CD4-positive, alpha-beta T cell (primary cell): ENCODE data around the gene PSMD12. TPM values are rescaled to one million over a fixed set of nuclear protein-coding genes. Genes with fewer than 3 reads are reported as not detected.

Experiments used
- ATAC-seq: fragments of 200-7000 bp; cut with Tn5 transposase; one replicate; pipeline ENCODE4 v1.10.0; 2022; ENCODE audit warnings: mild to moderate bottlenecking; ENCODE audit not compliant: poor library complexity
- CTCF ChIA-PET: fragments of 350-600 bp; sonication (Branson Sonifier 250); formaldehyde crosslinking; loops from one replicate; lab custom pipeline; 2021; ENCODE audit warnings: antibody characterized with exemption, inconsistent platforms; lab: Charles Lee
- POLR2A ChIA-PET: fragments of 350-600 bp; sonication (Branson Sonifier 250); formaldehyde crosslinking; loops from one replicate; lab custom pipeline; 2021; ENCODE audit warnings: antibody characterized with exemption, inconsistent platforms; lab: Charles Lee
- DNase-seq, 14 experiments: peaks; one replicate each; pipeline ENCODE4 v3.0.0-alpha.2; 2013 to 2020; ENCODE audit warnings: mixed read lengths in 2 of 14
- H3K27ac ChIP-seq, 2 donors: one replicate each; pipeline versions ENCODE4 v1.5.1 to v1.7.0; 2013; ENCODE audit warnings: low read length in 2 of 2, low read depth in 1 of 2, mild to moderate bottlenecking in 1 of 2
- H3K27me3 ChIP-seq, 2 experiments: 1 replicate in 1 of 2; 2 replicates in 1 of 2; pipeline versions ENCODE4 v1.6.1 to v1.7.0; 2013; ENCODE audit warnings: low read length in 2 of 2, control low read depth in 1 of 2, mild to moderate bottlenecking in 1 of 2, moderate library complexity in 1 of 2; ENCODE audit not compliant: insufficient read depth in 2 of 2, control insufficient read depth in 1 of 2
- H3K36me3 ChIP-seq: one replicate; pipeline ENCODE4 v1.6.1; 2013; ENCODE audit warnings: low read length, control low read depth; ENCODE audit not compliant: insufficient read depth
- H3K4me1 ChIP-seq: one replicate; pipeline ENCODE4 v1.6.1; 2013; ENCODE audit warnings: low read length, control low read depth; ENCODE audit not compliant: insufficient read depth
- H3K4me3 ChIP-seq: one replicate; pipeline ENCODE4 v1.5.1; 2013; ENCODE audit warnings: mild to moderate bottlenecking, low read length, moderate library complexity
- H3K9me3 ChIP-seq, 2 experiments: 1 replicate in 1 of 2; 2 replicates in 1 of 2; pipeline versions ENCODE4 v1.6.1 to v1.7.0; 2013; ENCODE audit warnings: low read length in 2 of 2, mild to moderate bottlenecking in 2 of 2, control low read depth in 1 of 2, moderate library complexity in 1 of 2; ENCODE audit not compliant: control insufficient read depth in 1 of 2, insufficient read depth in 1 of 2
- H3K27ac Mint-ChIP-seq: one replicate; pipeline ENCODE4 v1.8.0; 2020; ENCODE audit warnings: mixed read lengths
- H3K27me3 Mint-ChIP-seq: one replicate; pipeline ENCODE4 v1.8.0; 2021; ENCODE audit warnings: mixed read lengths
- H3K36me3 Mint-ChIP-seq: one replicate; pipeline ENCODE4 v1.8.0; 2021; ENCODE audit warnings: low read depth, mixed read lengths
- H3K4me1 Mint-ChIP-seq: one replicate; pipeline ENCODE4 v1.8.0; 2021; ENCODE audit warnings: low read depth, mixed read lengths
- H3K4me3 Mint-ChIP-seq: one replicate; pipeline ENCODE4 v1.8.0; 2020; ENCODE audit warnings: mild to moderate bottlenecking, mixed read lengths
- H3K9me3 Mint-ChIP-seq: one replicate; pipeline ENCODE4 v1.8.0; 2020; ENCODE audit warnings: mixed read lengths
- intact Hi-C, 2 experiments: fragments of 100-400 bp; cut with DNase I in 1 of 2; cut with micrococcal nuclease in 1 of 2; formaldehyde crosslinking; loops; one replicate each; pipeline versions ENCODE4 v1.15.1 to v1.9.0; 2023 to 2025; cut with DNase I, micrococcal nuclease
- total RNA-seq, 174 experiments: library from RNA in 2 of 174; stranded (reverse) in 2 of 174; gene quantifications; one replicate each; pipeline ENCODE4 v1.2.3 and lab custom pipeline; 2021 to 2026
- TF ChIP-seq, protein P1 (sequence below): fragments of 200-600 bp; IDR thresholded peaks from one replicate; pipeline ENCODE4 v1.8.0; 2022; ENCODE audit warnings: antibody characterized with exemption, mild to moderate bottlenecking

The PSMD12 gene
- total RNA-seq, 2 experiments from 2014 or later, result 49.3 to 52.5 TPM

DNA sequence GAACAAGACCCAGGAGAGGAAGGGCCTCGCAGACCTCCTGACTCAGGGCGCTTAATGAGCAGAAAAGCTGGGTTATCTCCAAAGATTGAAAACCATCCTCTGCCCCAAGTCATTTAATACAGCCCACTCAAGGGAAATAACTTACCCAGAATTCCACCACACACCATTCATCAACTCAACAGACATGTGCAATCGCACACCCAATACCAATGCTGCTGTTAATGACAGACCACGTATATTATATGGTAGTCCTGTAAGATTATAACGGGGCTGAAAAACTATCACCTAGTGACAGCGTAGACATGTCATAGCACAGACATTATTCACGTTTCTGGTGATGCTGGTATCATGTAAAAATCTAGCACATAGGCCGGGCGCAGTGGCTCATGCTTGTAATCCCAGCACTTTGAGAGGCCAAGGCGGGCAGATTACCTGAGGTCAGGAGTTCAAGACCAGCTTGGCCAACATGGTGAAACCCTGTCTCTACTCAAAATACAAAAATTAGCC is 68.9 kb downstream of the PSMD12 start:
- TF ChIP-seq, protein P1, sequence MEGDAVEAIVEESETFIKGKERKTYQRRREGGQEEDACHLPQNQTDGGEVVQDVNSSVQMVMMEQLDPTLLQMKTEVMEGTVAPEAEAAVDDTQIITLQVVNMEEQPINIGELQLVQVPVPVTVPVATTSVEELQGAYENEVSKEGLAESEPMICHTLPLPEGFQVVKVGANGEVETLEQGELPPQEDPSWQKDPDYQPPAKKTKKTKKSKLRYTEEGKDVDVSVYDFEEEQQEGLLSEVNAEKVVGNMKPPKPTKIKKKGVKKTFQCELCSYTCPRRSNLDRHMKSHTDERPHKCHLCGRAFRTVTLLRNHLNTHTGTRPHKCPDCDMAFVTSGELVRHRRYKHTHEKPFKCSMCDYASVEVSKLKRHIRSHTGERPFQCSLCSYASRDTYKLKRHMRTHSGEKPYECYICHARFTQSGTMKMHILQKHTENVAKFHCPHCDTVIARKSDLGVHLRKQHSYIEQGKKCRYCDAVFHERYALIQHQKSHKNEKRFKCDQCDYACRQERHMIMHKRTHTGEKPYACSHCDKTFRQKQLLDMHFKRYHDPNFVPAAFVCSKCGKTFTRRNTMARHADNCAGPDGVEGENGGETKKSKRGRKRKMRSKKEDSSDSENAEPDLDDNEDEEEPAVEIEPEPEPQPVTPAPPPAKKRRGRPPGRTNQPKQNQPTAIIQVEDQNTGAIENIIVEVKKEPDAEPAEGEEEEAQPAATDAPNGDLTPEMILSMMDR, result no peak
- ChIA-PET CTCF (no interaction called here), POLR2A (no interaction called here)
- Histone ChIP-seq H3K9me3 (no peaks in the 10 kb centered on the region), H3K36me3 (no peaks in the 10 kb centered on the region), H3K4me3 (no peak overlapping the region), H3K27ac (no peak overlapping the region), H3K4me1 (peaks cover 7% of the 10 kb centered on the region), H3K27me3 (no peaks in the 10 kb centered on the region)
- Mint-ChIP-seq H3K27me3 (no peaks in the 10 kb centered on the region), H3K27ac (no peak overlapping the region), H3K36me3 (no peaks in the 10 kb centered on the region), H3K4me3 (no peak overlapping the region), H3K9me3 (no peaks in the 10 kb centered on the region), H3K4me1 (no peaks in the 10 kb centered on the region)
- no peak for DNase-seq
- intact Hi-C loops, result loop anchor here in 1 of 2 experiments (10.0 kb wide), 1 partner anchor 1093 kb away; no protein-coding TSS in a partner anchor
- no peak for ATAC-seq

GRCh38 chr17:67294451-67295199 is 71.8 kb downstream of the PSMD12 start:
- Mint-ChIP-seq H3K4me3 (no peak overlapping the region), H3K27me3 (no peaks in the 10 kb centered on the region), H3K4me1 (no peaks in the 10 kb centered on the region), H3K9me3 (no peaks in the 10 kb centered on the region), H3K27ac (no peak overlapping the region), H3K36me3 (no peaks in the 10 kb centered on the region)
- H3K36me3 ChIP-seq, result no peaks in the 10 kb centered on the region
- ChIA-PET POLR2A (interaction anchor here (1.4 kb wide), 1 partner anchor 73 kb away, joined by 3 read pairs; no protein-coding TSS in a partner anchor), CTCF (interaction anchor here (1.3 to 3.4 kb wide), 2 partner anchors 50 to 73 kb away, joined by 3 to 19 read pairs; partner anchors contain the start of gene HELZ)
- H3K27ac ChIP-seq, result no peak overlapping the region
- DNase-seq, result no peak
- H3K9me3 ChIP-seq, result no peaks in the 10 kb centered on the region
- no peak for ATAC-seq
- intact Hi-C loops, result loop anchor here (5.0 to 10.0 kb wide), 3 partner anchors 577 to 1090 kb away; no protein-coding TSS in a partner anchor
- H3K4me3 ChIP-seq, result no peak overlapping the region
- TF ChIP-seq, protein P1, result no peak
- H3K4me1 ChIP-seq, result peaks cover 9% of the 10 kb centered on the region
- no peaks in the 10 kb centered on the region for H3K27me3 ChIP-seq

GRCh38 chr17:67293251-67294203 is 72.8 kb downstream of the PSMD12 start:
- H3K9me3 ChIP-seq, result no peaks in the 10 kb centered on the region
- Mint-ChIP-seq H3K4me3 (peak overlapping the region; percentile 20), H3K36me3 (no peaks in the 10 kb centered on the region), H3K9me3 (no peaks in the 10 kb centered on the region), H3K4me1 (no peaks in the 10 kb centered on the region), H3K27ac (no peak overlapping the region), H3K27me3 (no peaks in the 10 kb centered on the region)
- no peak overlapping the region for H3K27ac ChIP-seq
- H3K36me3 ChIP-seq, result no peaks in the 10 kb centered on the region
- peak; percentile 98 for ATAC-seq
- intact Hi-C loops, result loop anchor here (1.0 to 10.0 kb wide), 5 partner anchors 47 to 1089 kb away; no protein-coding TSS in a partner anchor
- TF ChIP-seq, protein P1, result peak; percentile 79
- H3K27me3 ChIP-seq, result no peaks in the 10 kb centered on the region
- CTCF ChIA-PET, result interaction anchor here (1.0 to 3.4 kb wide), 3 partner anchors 37 to 72 kb away, joined by 3 to 19 read pairs (median 3); partner anchors contain the start of gene HELZ
- peak overlapping the region; percentile 10 for H3K4me3 ChIP-seq
- peaks cover 10% of the 10 kb centered on the region for H3K4me1 ChIP-seq
- POLR2A ChIA-PET, result interaction anchor here (1.4 kb wide), 1 partner anchor 72 kb away, joined by 3 read pairs; no protein-coding TSS in a partner anchor
- peak; percentile 44 to 84 (median 58) for DNase-seq
